ENCODE results near the gene WNK2. TPM values are rescaled to one million over a fixed set of nuclear protein-coding genes. Genes with fewer than 3 reads are reported as not detected.

WNK2 gene
- total RNA-seq, 1 experiment from 2014 or later: not detected

- DNase-seq (ENCODE audit: low read depth): no peak
Measured at GRCh38 chr9:93161786-93162562, 22.0 kb upstream of the WNK2 start.

GRCh38 chr9:93164085-93164484, 19.9 kb upstream of the WNK2 start:
- no peak for DNase-seq (ENCODE audit: low read depth)

DNA sequence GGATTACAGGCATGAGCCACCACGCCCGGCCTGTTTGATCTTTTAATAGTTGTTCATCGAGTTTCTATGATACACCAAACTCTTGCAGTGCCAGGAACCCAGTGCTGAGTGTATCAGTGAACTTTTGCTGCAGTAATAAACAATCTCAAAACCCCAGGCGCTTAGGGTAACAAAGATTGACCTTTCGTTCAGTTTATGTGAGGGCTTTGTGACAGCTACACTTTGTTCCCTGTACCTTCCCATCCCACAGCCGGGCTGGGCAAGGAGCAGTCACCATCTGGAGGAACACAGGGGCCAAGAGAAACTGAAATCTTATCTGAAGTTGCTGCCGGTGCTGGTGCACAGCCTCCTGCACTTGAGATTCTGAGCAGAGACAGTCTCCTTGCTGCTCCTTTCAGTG, 17.2 kb upstream of the WNK2 start:
- DNase-seq (ENCODE audit: low read depth): no peak

DNA sequence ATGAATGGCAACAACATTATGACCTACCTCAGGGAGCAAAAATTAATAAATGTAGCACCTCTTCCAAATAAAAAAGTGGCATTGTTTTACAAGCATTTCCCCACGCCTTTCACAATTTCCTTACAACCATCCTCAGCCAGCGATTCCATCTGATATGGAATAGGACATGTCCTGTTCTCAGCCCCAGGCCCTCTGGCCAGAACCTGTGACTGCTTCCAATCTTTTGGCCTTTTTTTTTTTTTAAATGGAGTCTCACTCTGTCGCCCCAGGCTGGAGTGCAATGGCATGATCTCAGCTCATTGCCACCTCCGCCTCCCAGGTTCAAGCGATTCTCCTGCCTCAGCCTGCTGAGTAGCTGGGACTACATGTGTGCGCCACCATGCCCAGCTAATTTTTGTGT, 16.8 kb upstream of the WNK2 start:
- DNase-seq (ENCODE audit: low read depth): no peak

GRCh38 chr9:93167838-93168237, 16.1 kb upstream of the WNK2 start:
- DNase-seq (ENCODE audit: low read depth): no peak

DNA sequence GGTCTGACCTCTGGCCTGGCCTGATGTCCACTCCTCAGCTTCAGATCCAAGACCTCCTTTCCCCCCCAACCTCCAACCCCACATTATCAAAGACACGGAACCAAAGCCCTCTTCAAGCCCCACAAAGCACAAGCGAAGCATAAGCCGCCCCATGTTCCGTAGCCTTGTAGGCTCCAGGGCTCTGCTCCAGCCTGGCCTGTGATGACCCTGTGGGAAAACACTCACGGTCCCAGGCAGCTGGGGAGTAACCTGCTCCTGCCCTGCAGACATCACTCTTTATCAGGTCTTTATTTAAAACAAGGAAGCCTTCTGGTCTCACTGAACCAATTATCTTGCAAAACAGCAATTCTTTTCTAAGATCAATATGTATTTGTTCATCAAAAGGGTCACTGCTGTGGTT, 15.4 kb upstream of the WNK2 start:
- no peak for DNase-seq (ENCODE audit: low read depth)

DNA sequence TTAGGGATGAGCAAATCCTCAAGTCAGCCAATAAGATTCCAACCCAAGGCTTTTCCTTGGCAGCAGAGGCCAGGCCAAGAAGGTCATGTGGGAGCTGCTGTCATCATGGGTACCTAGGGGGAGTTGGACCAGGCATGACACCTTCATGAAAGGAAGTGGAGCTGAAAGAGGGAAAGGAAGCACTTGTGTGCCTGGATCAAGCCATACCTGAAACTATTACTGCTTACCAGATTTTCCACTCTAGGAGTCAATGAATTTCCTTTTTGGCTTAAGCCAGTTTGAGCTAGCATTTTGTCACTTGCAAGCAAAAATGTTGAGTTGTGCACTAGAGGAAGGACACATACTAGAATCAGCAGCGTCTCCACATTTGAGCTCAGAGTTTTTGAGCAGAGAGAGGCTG, 14.5 kb upstream of the WNK2 start:
- no peak for DNase-seq (ENCODE audit: low read depth)

DNA sequence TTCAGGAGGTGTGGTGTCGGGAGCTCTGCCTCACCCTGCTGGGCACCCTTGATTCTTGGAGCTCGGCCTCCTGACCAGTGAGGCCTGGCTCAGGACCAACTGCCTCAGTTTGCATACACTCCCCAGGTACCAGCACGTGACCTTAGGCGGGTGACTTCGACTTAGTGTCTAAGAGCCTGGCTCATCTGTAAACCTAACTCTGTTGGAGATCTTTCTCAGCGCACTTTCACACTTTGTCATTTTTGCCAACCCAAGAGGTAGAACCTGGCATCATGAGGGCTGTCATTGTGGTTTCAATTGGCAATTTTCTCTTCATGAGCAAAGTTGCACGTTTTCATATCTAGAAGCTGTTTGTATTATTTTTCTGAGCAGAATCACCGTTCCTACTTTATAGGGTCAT, 13.4 kb upstream of the WNK2 start:
- DNase-seq (ENCODE audit: low read depth): no peak

DNA sequence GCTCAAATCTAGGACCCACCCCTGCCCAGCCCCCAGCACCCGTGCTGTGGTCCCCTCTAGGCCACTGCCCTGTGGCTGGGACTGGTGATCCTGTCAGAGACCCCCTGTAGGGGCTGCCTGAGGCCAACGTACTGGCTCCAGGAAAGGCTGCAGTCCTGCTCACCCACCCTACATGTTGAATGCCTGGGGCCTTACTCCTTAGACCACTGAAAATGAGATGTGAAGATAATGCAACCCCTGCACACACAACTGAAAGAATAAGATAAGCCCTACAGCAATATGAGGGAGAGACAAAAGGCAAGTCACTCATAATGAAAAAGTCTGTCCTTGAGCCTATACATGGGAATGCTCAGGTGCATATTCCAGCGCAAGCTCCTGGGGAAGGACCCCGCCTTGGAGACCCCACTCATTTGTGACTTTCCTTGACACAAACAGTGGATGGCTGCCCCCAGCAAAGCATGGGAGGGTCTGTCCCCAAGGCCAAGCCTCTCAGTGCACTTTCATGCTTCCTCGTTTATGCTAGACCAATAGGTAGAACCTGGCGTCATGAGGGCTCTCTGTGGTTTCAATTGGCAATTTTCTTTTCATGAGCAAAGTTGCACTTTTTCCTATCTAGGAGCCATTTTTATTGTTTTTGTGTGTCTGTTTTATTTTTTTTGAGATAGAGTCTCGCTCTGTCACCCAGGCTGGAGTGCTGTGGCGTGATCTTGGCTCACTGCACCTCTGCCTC, 12.5 kb upstream of the WNK2 start:
- DNase-seq (ENCODE audit: low read depth): no peak

- no peak for DNase-seq (ENCODE audit: low read depth)
Measured at GRCh38 chr9:93172666-93173364, 11.1 kb upstream of the WNK2 start.

GRCh38 chr9:93173365-93174051, 10.4 kb upstream of the WNK2 start:
- DNase-seq (ENCODE audit: low read depth): no peak

- DNase-seq (ENCODE audit: low read depth): no peak
Measured at GRCh38 chr9:93174976-93175375, 9.0 kb upstream of the WNK2 start.

- DNase-seq (ENCODE audit: low read depth): no peak
Measured at GRCh38 chr9:93177676-93178075, 6.3 kb upstream of the WNK2 start.

GRCh38 chr9:93178851-93179786, 4.8 kb upstream of the WNK2 start:
- no peak for DNase-seq (ENCODE audit: low read depth)

GRCh38 chr9:93180938-93181337, 3.0 kb upstream of the WNK2 start:
- no peak for DNase-seq (ENCODE audit: low read depth)

DNA sequence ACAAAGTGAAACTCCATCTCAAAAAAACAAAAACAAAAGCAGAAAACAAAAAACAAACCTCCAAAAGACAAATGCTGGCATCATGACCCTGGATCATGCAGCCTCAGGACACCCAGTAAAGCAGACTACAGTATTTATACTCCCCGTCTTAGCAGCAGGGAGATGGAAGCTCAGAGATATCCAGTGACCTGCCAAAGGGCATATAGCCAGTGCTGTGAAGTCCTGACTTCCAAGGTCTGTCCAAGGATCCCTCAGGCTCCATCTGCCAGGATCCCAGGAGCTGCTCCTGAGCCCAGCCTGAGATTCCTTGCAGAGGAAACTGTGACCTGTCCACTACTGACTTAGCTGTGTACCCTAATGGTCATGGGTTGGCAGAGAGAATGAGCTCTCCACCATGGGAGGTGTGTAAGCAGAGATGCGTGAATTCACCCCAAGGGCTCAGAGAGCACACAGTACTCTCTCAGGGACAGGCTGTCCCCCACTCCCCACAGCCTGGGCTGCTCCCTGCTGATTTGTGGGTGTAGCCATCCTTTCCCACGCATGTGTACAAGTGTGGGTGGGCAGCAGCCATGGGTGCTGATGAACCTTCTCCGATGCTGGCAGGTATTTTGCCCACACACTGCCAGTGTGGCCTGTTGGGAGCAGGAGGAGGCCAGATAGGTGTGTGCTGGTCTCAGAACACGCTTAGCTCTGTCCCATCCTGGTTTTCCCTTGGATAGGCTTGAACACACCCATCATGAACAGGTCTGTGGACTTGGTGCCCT, 2.1 kb upstream of the WNK2 start:
- no peak for DNase-seq (ENCODE audit: low read depth)

- DNase-seq (ENCODE audit: low read depth): no peak
Measured at GRCh38 chr9:93182572-93182971, 1.4 kb upstream of the WNK2 start.

GRCh38 chr9:93183131-93183662, 742 bp upstream of the WNK2 start:
- no peak for DNase-seq (ENCODE audit: low read depth)

GRCh38 chr9:93184432-93185265, 710 bp downstream of the WNK2 start:
- DNase-seq (ENCODE audit: low read depth): no peak
